HG03097 (cell line): ENCODE measurements around the gene NELFA.

Source experiments
- ATAC-seq: cut with Tn5 transposase; IDR thresholded peaks from one replicate; pipeline ENCODE4 v1.9.1; 2021; ENCODE audit not compliant: unreplicated experiment, low FRiP score

Gene NELFA

GRCh38 chr4:1983846-1984405 is 24.8 kb downstream of the NELFA start:
- no peak for ATAC-seq

- ATAC-seq: no peak
Measured at GRCh38 chr4:1983053-1983845, 25.5 kb downstream of the NELFA start.

GRCh38 chr4:1982124-1983052 is 26.4 kb downstream of the NELFA start:
- no peak for ATAC-seq

GRCh38 chr4:1981251-1982058 is 27.3 kb downstream of the NELFA start:
- ATAC-seq: no peak

- no peak for ATAC-seq
Measured at GRCh38 chr4:1980561-1981041, 28.2 kb downstream of the NELFA start.

- ATAC-seq: no peak
Measured at GRCh38 chr4:1979477-1980196, 29.1 kb downstream of the NELFA start.

GRCh38 chr4:1978741-1979476 is 29.9 kb downstream of the NELFA start:
- no peak for ATAC-seq

- no peak for ATAC-seq
Measured at GRCh38 chr4:1978226-1978625, 30.5 kb downstream of the NELFA start.

GRCh38 chr4:1976416-1977352 is 32.1 kb downstream of the NELFA start:
- no peak for ATAC-seq

- ATAC-seq: no peak
Measured at GRCh38 chr4:1975880-1976279, 32.9 kb downstream of the NELFA start.

- ATAC-seq: no peak
Measured at GRCh38 chr4:1975391-1975801, 33.4 kb downstream of the NELFA start.

GRCh38 chr4:1974840-1975239 is 33.9 kb downstream of the NELFA start:
- no peak for ATAC-seq

- no peak for ATAC-seq
Measured at GRCh38 chr4:1973661-1974060, 35.1 kb downstream of the NELFA start.

GRCh38 chr4:1973218-1973617 is 35.6 kb downstream of the NELFA start:
- no peak for ATAC-seq

GRCh38 chr4:1972414-1972813 is 36.4 kb downstream of the NELFA start:
- no peak for ATAC-seq

- ATAC-seq: no peak
Measured at GRCh38 chr4:1971456-1972200, 37.1 kb downstream of the NELFA start.

- ATAC-seq: no peak
Measured at GRCh38 chr4:1970926-1971325, 37.8 kb downstream of the NELFA start.
